Neuron (in vitro differentiated cells): ENCODE data around the gene ZNF630.
"Not testable (repeated sequence)": the region's sequence is repeated elsewhere in the genome, so short reads cannot be mapped to it uniquely, and the experiment has no call there.

Source experiments
- H2AFZ ChIP-seq: one replicate; pipeline ENCODE4 v1.6.1; 2013; ENCODE audit warnings: low read depth, mild to moderate bottlenecking, inconsistent platforms, low read length, moderate library complexity
- H3K27me3 ChIP-seq: one replicate; pipeline ENCODE4 v1.6.1; 2013; ENCODE audit warnings: low read length; ENCODE audit not compliant: insufficient read depth
- H3K36me3 ChIP-seq: one replicate; pipeline ENCODE4 v1.6.1; 2013; ENCODE audit warnings: low read length; ENCODE audit not compliant: insufficient read depth
- H3K4me1 ChIP-seq: one replicate; pipeline ENCODE4 v1.6.1; 2013; ENCODE audit warnings: low read length; ENCODE audit not compliant: insufficient read depth
- H3K4me3 ChIP-seq: 2 replicates; pipeline ENCODE4 v1.5.1; 2013; ENCODE audit warnings: mild to moderate bottlenecking, low read length, moderate library complexity
- H3K9me3 ChIP-seq: one replicate; pipeline ENCODE4 v1.6.1; 2013; ENCODE audit warnings: low read length

The ZNF630 gene

DNA sequence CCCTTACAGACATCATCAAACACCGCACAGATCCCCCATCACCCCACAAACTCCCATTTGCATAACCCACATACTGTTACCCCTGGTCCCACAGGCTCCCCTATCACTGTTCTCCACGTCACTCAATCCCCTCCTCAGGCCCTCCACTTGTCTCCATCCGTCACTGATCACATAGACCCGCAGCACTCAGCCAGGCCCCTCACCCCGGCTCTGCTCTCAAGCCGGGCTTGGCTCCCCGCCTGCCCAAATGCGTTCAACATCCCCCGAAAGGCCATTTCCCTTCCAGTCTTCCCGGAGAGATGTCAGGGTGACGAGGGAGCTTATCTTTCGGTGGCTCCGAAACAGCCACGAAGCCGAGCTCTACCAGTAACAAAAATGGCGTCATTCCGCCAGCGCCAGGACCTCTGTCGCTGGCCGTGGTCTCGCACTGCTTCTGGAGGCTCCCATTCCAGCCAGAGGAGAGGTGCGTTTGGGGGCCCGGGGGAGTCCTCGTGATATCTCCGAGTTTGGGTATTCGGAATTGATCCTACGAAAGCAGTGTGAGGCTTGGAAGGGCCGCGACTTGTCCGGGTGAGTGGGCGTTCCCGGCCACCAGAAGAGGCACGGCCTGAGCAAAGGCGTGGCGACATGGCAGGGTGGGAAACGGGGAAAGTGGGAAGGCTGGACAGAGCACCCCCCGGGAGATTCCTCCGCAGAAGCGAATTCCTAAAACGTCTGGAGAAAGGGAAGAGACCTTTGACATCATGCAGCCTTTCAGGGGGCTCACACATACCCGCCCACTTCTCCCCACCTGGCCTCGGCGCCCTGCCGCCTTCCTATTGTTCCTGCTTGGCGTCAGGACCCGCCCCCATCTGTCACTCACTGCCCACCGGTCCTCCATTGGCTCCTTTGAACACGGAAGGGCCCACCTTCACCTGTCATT lies at the start of gene ZNF630:
TSS of gene ZNF630 (minus strand) at position 577 of the 922 bp plus-strand sequence. CDS start 4,754 bp downstream, outside the sequence.
- Histone ChIP-seq H3K4me3 (peak within 1 kb of the TSS; percentile 27), H2AFZ (no peak within 1 kb of the TSS), H3K27me3 (peaks cover 2% of the 10 kb centered on the region), H3K9me3 (no peaks in the 10 kb centered on the region), H3K4me1 (no peaks in the 10 kb centered on the region), H3K36me3 (no peaks in the 10 kb centered on the region)

GRCh38 chrX:48107717-48108116 lies 36.3 kb upstream of the ZNF630 start:
- Histone ChIP-seq H3K4me1 (no peaks in the 10 kb centered on the region), H3K36me3 (no peaks in the 10 kb centered on the region), H2AFZ (no peak overlapping the region), H3K27me3 (no peaks in the 10 kb centered on the region), H3K4me3 (no peak overlapping the region), H3K9me3 (no peaks in the 10 kb centered on the region)

DNA sequence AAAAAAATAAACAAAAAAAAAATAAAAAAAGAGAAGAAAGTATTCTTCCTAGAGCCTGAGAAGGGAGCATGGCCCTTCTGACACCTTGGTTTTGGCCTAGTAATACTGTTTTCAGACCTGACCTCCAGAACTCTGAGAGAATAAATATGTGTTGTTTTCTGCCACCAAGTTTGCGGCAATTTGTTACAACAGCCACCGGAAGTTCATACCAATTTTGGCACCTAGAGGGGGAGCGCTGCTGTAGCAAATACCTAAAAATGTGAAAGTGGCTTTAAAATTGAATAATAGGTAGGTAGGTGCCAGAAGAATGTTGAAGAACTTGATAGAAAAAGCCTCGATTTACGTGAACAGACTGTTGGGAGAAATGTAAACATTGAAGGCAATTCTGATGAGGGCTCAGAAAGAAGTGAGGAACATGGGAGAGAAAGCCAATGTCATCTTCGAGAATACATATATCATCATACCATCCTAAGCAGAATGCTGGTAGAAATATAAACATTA lies 31.5 kb upstream of the ZNF630 start:
- Histone ChIP-seq H3K4me3 (no peak overlapping the region), H2AFZ (no peak overlapping the region), H3K36me3 (no peaks in the 10 kb centered on the region), H3K27me3 (no peaks in the 10 kb centered on the region), H3K9me3 (no peaks in the 10 kb centered on the region), H3K4me1 (no peaks in the 10 kb centered on the region)

GRCh38 chrX:48101443-48101842 lies 30.0 kb upstream of the ZNF630 start:
- Histone ChIP-seq H3K9me3 (no peaks in the 10 kb centered on the region), H2AFZ (no peak overlapping the region), H3K4me1 (no peaks in the 10 kb centered on the region), H3K27me3 (no peaks in the 10 kb centered on the region), H3K4me3 (no peak overlapping the region), H3K36me3 (no peaks in the 10 kb centered on the region)

- not testable (repeated sequence) for H3K9me3 ChIP-seq, H3K4me3 ChIP-seq, H2AFZ ChIP-seq, H3K36me3 ChIP-seq, H3K27me3 ChIP-seq, H3K4me1 ChIP-seq
Observed at GRCh38 chrX:48092558-48092957, 21.1 kb upstream of the ZNF630 start.

- H3K27me3 ChIP-seq = peaks cover 8% of the 10 kb centered on the region
- no peaks in the 10 kb centered on the region for H3K36me3 ChIP-seq
- no peak overlapping the region for H3K4me3 ChIP-seq
- H3K9me3 ChIP-seq = no peaks in the 10 kb centered on the region
- no peaks in the 10 kb centered on the region for H3K4me1 ChIP-seq
- H2AFZ ChIP-seq = no peak overlapping the region
Observed at GRCh38 chrX:48090123-48090522, 18.7 kb upstream of the ZNF630 start.

GRCh38 chrX:48086082-48086481 lies 14.6 kb upstream of the ZNF630 start:
- H3K36me3 ChIP-seq = no peaks in the 10 kb centered on the region
- H3K4me1 ChIP-seq = no peaks in the 10 kb centered on the region
- H3K9me3 ChIP-seq = no peaks in the 10 kb centered on the region
- no peak overlapping the region for H2AFZ ChIP-seq
- H3K4me3 ChIP-seq = no peak overlapping the region
- H3K27me3 ChIP-seq = peaks cover 12% of the 10 kb centered on the region

GRCh38 chrX:48083706-48084105 lies 12.3 kb upstream of the ZNF630 start:
- Histone ChIP-seq H3K27me3 (peaks cover 12% of the 10 kb centered on the region), H3K4me1 (no peaks in the 10 kb centered on the region), H3K36me3 (no peaks in the 10 kb centered on the region), H2AFZ (no peak overlapping the region), H3K4me3 (no peak overlapping the region), H3K9me3 (no peaks in the 10 kb centered on the region)

DNA sequence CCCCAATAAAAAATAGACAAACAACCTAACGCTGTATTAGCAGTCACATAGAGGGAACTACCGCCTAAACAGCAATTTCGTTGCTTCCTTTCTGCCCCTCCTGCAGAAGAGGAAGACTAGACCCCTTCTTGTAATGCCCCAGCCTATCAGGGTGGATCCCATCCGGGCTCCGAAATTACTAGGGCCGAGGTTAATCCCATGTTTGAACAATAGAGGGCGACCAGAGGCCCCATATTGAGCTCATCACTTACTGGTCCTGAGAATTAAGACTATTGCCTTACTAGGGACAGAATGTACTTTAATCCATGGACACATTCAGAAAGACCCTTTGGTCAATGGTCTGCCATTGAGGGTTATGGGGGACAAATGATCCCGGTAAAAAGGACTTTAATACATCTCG lies 11.8 kb upstream of the ZNF630 start:
- H3K4me1 ChIP-seq = no peaks in the 10 kb centered on the region
- H3K9me3 ChIP-seq = no peaks in the 10 kb centered on the region
- H3K36me3 ChIP-seq = no peaks in the 10 kb centered on the region
- peaks cover 10% of the 10 kb centered on the region for H3K27me3 ChIP-seq
- H2AFZ ChIP-seq = no peak overlapping the region
- H3K4me3 ChIP-seq = no peak overlapping the region

DNA sequence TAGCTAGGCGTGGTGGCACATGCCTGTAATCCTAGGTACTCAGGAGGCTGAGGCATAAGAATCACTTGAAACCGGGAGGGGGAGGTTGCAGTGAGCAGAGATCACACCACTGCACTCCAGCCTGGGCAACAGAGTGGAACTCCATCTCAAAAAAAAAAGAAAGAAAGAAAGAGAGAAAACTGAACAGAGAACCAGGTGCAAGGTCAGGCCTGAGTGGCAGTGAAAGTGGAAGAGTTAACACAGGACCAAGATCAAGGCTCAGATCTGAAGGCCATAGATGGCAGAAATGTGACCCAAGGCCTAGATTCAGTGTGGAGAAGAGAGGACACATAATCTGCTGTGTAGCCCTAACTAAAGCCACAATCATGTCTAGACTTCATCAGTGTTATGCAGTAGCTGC lies 4.9 kb upstream of the ZNF630 start:
- Histone ChIP-seq H3K27me3 (peaks cover 4% of the 10 kb centered on the region), H3K9me3 (no peaks in the 10 kb centered on the region), H3K4me3 (no peak overlapping the region), H2AFZ (no peak overlapping the region), H3K4me1 (no peaks in the 10 kb centered on the region), H3K36me3 (no peaks in the 10 kb centered on the region)

DNA sequence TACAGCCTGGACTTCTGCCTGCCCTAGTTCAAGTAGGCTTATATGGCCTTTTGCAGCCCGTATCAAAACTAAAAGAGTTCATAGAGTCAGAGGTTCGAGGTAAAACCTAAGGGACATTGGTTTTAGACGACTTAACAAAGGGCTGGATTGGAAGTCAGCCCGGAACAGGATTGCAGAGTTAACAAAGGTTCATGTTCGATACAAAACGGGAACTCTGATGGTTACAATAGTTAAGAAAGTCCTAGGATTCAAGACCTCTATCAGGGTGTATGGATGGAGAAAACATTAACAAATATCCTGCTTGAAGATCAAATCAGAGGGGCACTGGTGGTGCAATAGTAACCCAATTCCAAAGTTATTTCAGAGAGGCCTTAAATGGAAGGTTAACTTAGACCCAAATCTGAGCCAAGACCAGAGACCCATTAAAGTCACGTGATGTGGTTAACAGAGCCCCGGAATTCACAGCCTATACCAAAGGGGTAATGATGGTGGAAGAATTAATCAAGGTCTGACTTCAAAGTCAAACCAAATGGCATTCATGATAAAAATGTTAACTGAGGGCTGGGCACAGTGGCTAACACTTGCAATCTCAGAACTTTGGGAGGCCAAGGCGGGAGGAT lies 656 bp upstream of the ZNF630 start:
- Histone ChIP-seq H3K4me3 (no peak overlapping the region), H2AFZ (no peak overlapping the region), H3K9me3 (no peaks in the 10 kb centered on the region), H3K36me3 (no peaks in the 10 kb centered on the region), H3K4me1 (no peaks in the 10 kb centered on the region), H3K27me3 (peaks cover 4% of the 10 kb centered on the region)

GRCh38 chrX:48068096-48068887 lies 3.1 kb downstream of the ZNF630 start:
- Histone ChIP-seq H3K9me3 (no peaks in the 10 kb centered on the region), H3K4me3 (no peak overlapping the region), H3K27me3 (no peaks in the 10 kb centered on the region), H2AFZ (no peak overlapping the region), H3K36me3 (no peaks in the 10 kb centered on the region), H3K4me1 (no peaks in the 10 kb centered on the region)

DNA sequence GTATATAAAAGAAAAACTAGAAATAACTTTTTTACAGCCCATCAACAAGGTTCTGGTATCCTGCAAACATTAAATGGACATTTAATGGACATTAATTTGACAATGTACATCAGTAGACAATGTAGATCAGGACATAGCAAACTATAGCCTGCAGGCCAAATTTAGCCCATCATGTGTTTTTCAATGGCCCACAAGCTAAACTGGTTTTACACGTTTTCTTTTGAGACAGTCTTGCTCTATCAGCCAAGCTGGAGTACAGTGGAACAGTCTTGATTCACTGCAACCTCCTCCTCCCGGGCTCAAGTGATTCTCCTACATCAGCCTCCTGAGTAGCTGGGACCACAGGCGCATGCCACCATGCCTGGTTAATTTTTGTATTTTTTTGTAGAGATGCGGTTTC lies 7.2 kb downstream of the ZNF630 start:
- H3K27me3 ChIP-seq = no peaks in the 10 kb centered on the region
- no peaks in the 10 kb centered on the region for H3K9me3 ChIP-seq
- H3K4me1 ChIP-seq = no peaks in the 10 kb centered on the region
- no peaks in the 10 kb centered on the region for H3K36me3 ChIP-seq
- H3K4me3 ChIP-seq = no peak overlapping the region
- no peak overlapping the region for H2AFZ ChIP-seq
